Thyroid gland (tissue), 4 donors: ENCODE measurements around the gene ANXA7.

Experiments
- POLR2A ChIP-seq, 2 donors: fragments of 450-650 bp; IDR thresholded peaks; one replicate each; pipeline ENCODE4 v1.6.1; 2017; ENCODE audit warnings: antibody characterized with exemption in 2 of 2, mild to moderate bottlenecking in 2 of 2, moderate library complexity in 1 of 2
- TF ChIP-seq, protein P1 (sequence below), 6 experiments: fragments of 200-600 bp in 3 of 6; fragments of 450-650 bp in 3 of 6; sonication (generic) in 3 of 6; IDR thresholded peaks; one replicate each; pipeline ENCODE4 v1.5.1; 2016 to 2019; ENCODE audit warnings: antibody characterized with exemption in 6 of 6, mild to moderate bottlenecking in 2 of 6, inconsistent platforms in 1 of 6, moderate library complexity in 1 of 6

DNA sequence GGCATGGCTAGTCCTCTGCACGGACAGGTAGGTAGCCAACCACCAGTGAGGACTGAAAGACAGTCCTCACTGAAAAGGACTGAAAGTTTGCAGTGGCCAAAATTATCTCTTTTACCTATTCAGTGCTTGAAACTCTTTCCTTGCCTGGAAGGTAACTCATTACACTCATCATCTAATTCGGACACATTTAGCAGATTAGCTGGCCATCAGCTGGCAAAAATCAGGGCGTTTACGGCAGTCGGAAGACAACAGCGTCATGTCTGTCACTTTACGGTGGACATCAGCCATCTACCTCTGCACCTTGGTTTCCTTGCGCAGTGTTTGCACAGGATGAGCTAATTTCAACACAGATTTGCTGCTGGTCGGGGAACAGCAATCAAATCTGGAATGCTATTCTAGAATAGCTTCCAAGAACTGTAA lies 740 bp downstream of the ANXA7 start:
- TF ChIP-seq, protein P1, sequence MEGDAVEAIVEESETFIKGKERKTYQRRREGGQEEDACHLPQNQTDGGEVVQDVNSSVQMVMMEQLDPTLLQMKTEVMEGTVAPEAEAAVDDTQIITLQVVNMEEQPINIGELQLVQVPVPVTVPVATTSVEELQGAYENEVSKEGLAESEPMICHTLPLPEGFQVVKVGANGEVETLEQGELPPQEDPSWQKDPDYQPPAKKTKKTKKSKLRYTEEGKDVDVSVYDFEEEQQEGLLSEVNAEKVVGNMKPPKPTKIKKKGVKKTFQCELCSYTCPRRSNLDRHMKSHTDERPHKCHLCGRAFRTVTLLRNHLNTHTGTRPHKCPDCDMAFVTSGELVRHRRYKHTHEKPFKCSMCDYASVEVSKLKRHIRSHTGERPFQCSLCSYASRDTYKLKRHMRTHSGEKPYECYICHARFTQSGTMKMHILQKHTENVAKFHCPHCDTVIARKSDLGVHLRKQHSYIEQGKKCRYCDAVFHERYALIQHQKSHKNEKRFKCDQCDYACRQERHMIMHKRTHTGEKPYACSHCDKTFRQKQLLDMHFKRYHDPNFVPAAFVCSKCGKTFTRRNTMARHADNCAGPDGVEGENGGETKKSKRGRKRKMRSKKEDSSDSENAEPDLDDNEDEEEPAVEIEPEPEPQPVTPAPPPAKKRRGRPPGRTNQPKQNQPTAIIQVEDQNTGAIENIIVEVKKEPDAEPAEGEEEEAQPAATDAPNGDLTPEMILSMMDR (IDR thresholded peaks at IDR 0.05) = no peak
- TF ChIP-seq POLR2A (IDR thresholded peaks at IDR 0.05) = no peak
